T-cell (primary cell): ENCODE measurements around the gene COLGALT1. TPM values are rescaled to one million over a fixed set of nuclear protein-coding genes. Genes with fewer than 3 reads are reported as not detected.
A peak's percentile ranks its signal among the peaks of the same experiment; 100 is the strongest.
"Not testable (repeated sequence)": the region's sequence is repeated elsewhere in the genome, so short reads cannot be mapped to it uniquely, and the experiment has no call there.

Source experiments
- ATAC-seq, 4 experiments: fragments of 200-7000 bp in 3 of 4; fragments of 150-1000 bp in 1 of 4; cut with Tn5 transposase; replicated peaks in 1 of 4; 1 replicate in 3 of 4; 2 replicates in 1 of 4; pipeline ENCODE4 v1.10.0; 2021; ENCODE audit warnings: moderate library complexity in 3 of 4, mild to moderate bottlenecking in 2 of 4, moderate number of reproducible peaks in 1 of 4
- CTCF ChIA-PET, 2 donors: fragments of 300-600 bp; sonication (Branson Sonifier 250); formaldehyde crosslinking; loops; one replicate each; lab custom pipeline; 2022; ENCODE audit warnings: antibody characterized with exemption in 2 of 2; lab: Charles Lee
- POLR2A ChIA-PET, 2 donors: fragments of 300-600 bp; sonication (Branson Sonifier 250); formaldehyde crosslinking; loops; one replicate each; lab custom pipeline; 2022; ENCODE audit warnings: antibody characterized with exemption in 2 of 2; lab: Charles Lee
- DNase-seq, 35 experiments: peaks; one replicate each; pipeline versions ENCODE4 v3.0.0 to v3.0.0-alpha.2; 2013 to 2023
- H3K27ac ChIP-seq: one replicate; pipeline ENCODE4 v1.5.1; 2013; ENCODE audit warnings: low read length
- H3K27me3 ChIP-seq, 2 experiments: replicated peaks in 1 of 2; 1 replicate in 1 of 2; 2 replicates in 1 of 2; pipeline versions ENCODE4 v1.6.1 to v1.7.0; 2013; ENCODE audit warnings: low read length in 1 of 2, mixed read lengths in 1 of 2; ENCODE audit not compliant: control insufficient read depth in 2 of 2, insufficient read depth in 2 of 2; ENCODE audit errors: extremely low read depth in 1 of 2
- H3K36me3 ChIP-seq, 2 donors: 1 replicate in 1 of 2; 2 replicates in 1 of 2; pipeline versions ENCODE4 v1.6.1 to v1.7.0; 2013; ENCODE audit warnings: low read length in 1 of 2; ENCODE audit not compliant: control insufficient read depth in 2 of 2, insufficient read depth in 1 of 2; ENCODE audit errors: extremely low read depth in 1 of 2
- H3K4me1 ChIP-seq, 2 experiments: 1 replicate in 1 of 2; 2 replicates in 1 of 2; pipeline versions ENCODE4 v1.6.1 to v1.7.0; 2013; ENCODE audit warnings: low read length in 2 of 2, mixed read lengths in 1 of 2; ENCODE audit not compliant: insufficient read depth in 2 of 2, control insufficient read depth in 1 of 2; ENCODE audit errors: extremely low read depth in 1 of 2
- H3K4me3 ChIP-seq, 2 donors: 1 replicate in 1 of 2; 2 replicates in 1 of 2; pipeline versions ENCODE4 v1.5.1 to v1.7.0; 2013; ENCODE audit warnings: mild to moderate bottlenecking in 2 of 2, low read length in 1 of 2, moderate library complexity in 1 of 2; ENCODE audit not compliant: control insufficient read depth in 1 of 2; ENCODE audit errors: extremely low read depth in 1 of 2
- H3K9me3 ChIP-seq: 2 replicates; pipeline ENCODE4 v1.7.0; 2013
- H3K27ac Mint-ChIP-seq, 2 donors: one replicate each; pipeline ENCODE4 v1.8.0; 2020 to 2021; ENCODE audit warnings: mild to moderate bottlenecking in 2 of 2, mixed read lengths in 2 of 2
- H3K27me3 Mint-ChIP-seq, 2 donors: one replicate each; pipeline ENCODE4 v1.8.0; 2021 to 2022; ENCODE audit warnings: mixed read lengths in 2 of 2
- H3K36me3 Mint-ChIP-seq: one replicate; pipeline ENCODE4 v1.8.0; 2021; ENCODE audit warnings: mixed read lengths
- H3K4me1 Mint-ChIP-seq, 3 donors: one replicate each; pipeline ENCODE4 v1.8.0; 2020 to 2022; ENCODE audit warnings: mixed read lengths in 3 of 3, mild to moderate bottlenecking in 1 of 3
- H3K4me3 Mint-ChIP-seq, 3 donors: one replicate each; pipeline ENCODE4 v1.8.0; 2020 to 2022; ENCODE audit warnings: mild to moderate bottlenecking in 3 of 3, mixed read lengths in 3 of 3, moderate library complexity in 3 of 3
- H3K9me3 Mint-ChIP-seq, 3 donors: one replicate each; pipeline ENCODE4 v1.8.0; 2020 to 2022; ENCODE audit warnings: mixed read lengths in 3 of 3
- WGBS: methylation state at CpG from one replicate; pipeline ENCODE4 v1.1.5; 2013; ENCODE audit warnings: missing lambda C conversion rate; ENCODE audit not compliant: insufficient coverage; 5-methylcytosine and 5-hydroxymethylcytosine counted together
- total RNA-seq, 35 experiments: library from RNA in 6 of 35; stranded (reverse) in 6 of 35; fragments of 120-200 nt in 1 of 35; gene quantifications; one replicate each; pipeline versions ENCODE4 v1.2.1 to v1.2.4 and lab custom pipeline; 2013 to 2026

Gene COLGALT1
- total RNA-seq, 5 donors from 2014 or later (not counting 1 experiment from before 2014, with no cell fraction given) = 43.0 to 78.1 (median 70.8) TPM

DNA sequence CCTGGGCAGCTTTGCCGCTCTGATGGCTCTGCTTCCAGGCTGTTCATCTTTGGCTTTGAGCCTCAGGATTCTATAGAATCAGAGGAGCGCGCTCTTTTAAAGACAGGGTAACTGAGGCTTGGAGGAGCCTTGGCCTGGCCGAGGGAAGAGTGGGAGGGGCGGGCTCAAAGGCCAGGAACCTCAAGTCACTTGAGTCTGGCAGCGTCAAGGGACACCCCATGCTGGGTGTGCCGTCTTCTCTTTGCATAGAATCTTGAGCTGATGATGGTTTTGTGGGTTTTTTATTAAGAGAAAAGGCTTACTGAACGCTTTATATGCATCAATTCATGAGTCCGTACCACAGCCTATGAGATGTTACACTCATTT, 42.9 kb upstream of the COLGALT1 start:
- ATAC-seq (no peak), DNase-seq (no peak)
- 22% methylated on average over 6 of the region's 9 CpGs for WGBS
- Histone ChIP-seq H3K4me3 (peak overlapping the region; percentile 79 to 82), H3K27ac (peak overlapping the region; percentile 79), H3K9me3 (no peaks in the 10 kb centered on the region), H3K36me3 (peaks cover 5 to 9% of the 10 kb centered on the region in 2 donors), H3K27me3 (no peaks in the 10 kb centered on the region), H3K4me1 (peaks cover 2 to 30% of the 10 kb centered on the region in 2 experiments)
- peaks cover 32 to 48% (median 35%) of the 10 kb centered on the region in 3 donors for H3K4me1 Mint-ChIP-seq
- peak overlapping the region; percentile 89 to 90 for H3K27ac Mint-ChIP-seq
- H3K27me3 Mint-ChIP-seq = no peaks in the 10 kb centered on the region
- ChIA-PET POLR2A (interaction anchor here in 1 of 2 donors (0.6 kb wide), 1 partner anchor 275 kb away, joined by 4 read pairs; no protein-coding TSS in a partner anchor), CTCF (interaction anchor here in 1 of 2 donors (0.6 kb wide), 1 partner anchor 765 kb away, joined by 5 read pairs; no protein-coding TSS in a partner anchor)
- peak overlapping the region; percentile 98 to 99 (median 99) for H3K4me3 Mint-ChIP-seq
- no peaks in the 10 kb centered on the region for H3K9me3 Mint-ChIP-seq
- peaks cover 15% of the 10 kb centered on the region for H3K36me3 Mint-ChIP-seq

DNA sequence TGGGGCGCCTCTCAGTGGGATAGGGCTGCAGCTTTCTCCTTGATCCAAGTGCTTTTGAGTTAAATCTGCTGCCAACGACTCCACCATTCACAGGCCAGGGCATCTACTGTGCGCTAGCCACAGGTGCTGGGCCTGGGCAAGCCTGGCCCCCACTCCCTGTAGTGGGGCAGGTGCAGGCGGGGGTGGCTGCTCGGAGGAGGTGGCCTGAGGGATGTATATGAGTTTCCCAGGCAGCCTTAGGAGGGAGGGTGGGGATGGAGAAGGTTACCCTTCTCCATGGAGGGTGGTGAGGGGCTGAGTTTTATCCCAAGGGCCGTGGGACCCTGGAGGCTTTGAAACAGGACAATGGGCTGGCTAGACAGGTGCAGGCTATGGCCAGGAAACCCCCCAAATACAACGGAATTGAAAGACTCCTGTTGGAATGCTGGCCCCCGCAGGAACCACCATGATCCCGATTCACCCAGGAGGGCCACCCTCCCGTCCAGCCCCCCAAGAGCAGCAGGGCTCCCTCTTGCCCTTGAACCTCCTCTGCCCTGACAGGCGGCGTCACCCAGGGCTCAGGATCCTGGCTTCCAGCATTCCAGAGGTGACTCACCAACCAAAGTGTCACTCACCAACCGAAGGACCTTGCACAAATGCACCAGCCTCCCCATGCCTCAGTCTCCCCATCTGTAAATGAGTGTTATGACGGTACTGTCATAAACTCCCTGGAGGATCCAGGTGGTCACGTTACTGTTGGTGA, 39.9 kb upstream of the COLGALT1 start:
- Mint-ChIP-seq H3K27me3 (no peaks in the 10 kb centered on the region), H3K9me3 (no peaks in the 10 kb centered on the region), H3K4me3 (no peak overlapping the region), H3K27ac (peak overlapping the region in 1 of 2 donors; percentile 39), H3K36me3 (peaks cover 18% of the 10 kb centered on the region), H3K4me1 (peaks cover 19 to 28% (median 22%) of the 10 kb centered on the region in 3 donors)
- ChIA-PET CTCF (no interaction called here), POLR2A (no interaction called here)
- Histone ChIP-seq H3K27me3 (no peaks in the 10 kb centered on the region), H3K4me1 (peaks cover 2 to 24% of the 10 kb centered on the region in 2 experiments), H3K36me3 (peaks cover 10 to 12% of the 10 kb centered on the region in 2 donors), H3K27ac (no peak overlapping the region), H3K4me3 (no peak overlapping the region), H3K9me3 (no peaks in the 10 kb centered on the region)
- WGBS = 92% methylated on average over 13 of the region's 15 CpGs
- no peak for ATAC-seq
- no peak for DNase-seq

DNA sequence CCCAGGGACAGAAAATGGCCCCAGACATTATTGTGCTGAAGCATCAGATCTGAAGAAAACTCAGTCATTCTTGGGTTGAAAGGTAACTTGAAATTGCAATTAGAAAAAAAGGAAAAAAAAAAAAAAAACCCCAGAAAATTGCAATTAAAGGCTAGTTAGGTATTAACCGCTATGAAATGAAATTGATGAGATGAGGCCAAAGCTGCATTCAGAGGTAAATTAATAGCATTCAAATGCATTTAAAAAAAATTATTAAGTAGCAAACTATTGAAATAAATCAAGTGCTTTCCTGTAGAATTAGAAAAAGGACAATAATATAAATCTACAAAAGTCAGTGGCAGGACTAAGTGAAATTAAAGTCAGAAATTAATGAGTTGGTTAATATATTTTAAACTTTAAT, 37.6 kb upstream of the COLGALT1 start:
- Mint-ChIP-seq H3K4me3 (no peak overlapping the region), H3K9me3 (no peaks in the 10 kb centered on the region), H3K4me1 (peaks cover 13 to 21% (median 17%) of the 10 kb centered on the region in 3 donors), H3K27ac (no peak overlapping the region), H3K27me3 (no peaks in the 10 kb centered on the region), H3K36me3 (peaks cover 15% of the 10 kb centered on the region)
- ATAC-seq (no peak), DNase-seq (no peak)
- Histone ChIP-seq H3K4me3 (no peak overlapping the region), H3K4me1 (peaks cover 0 to 13% of the 10 kb centered on the region in 2 experiments), H3K9me3 (no peaks in the 10 kb centered on the region), H3K36me3 (peaks cover 10 to 12% of the 10 kb centered on the region in 2 donors), H3K27me3 (no peaks in the 10 kb centered on the region), H3K27ac (no peak overlapping the region)
- ChIA-PET CTCF (interaction anchor here in 1 of 2 donors (0.7 kb wide), 1 partner anchor 187 kb away, joined by 4 read pairs; no protein-coding TSS in a partner anchor), POLR2A (no interaction called here)
- WGBS = no CpG with 5 or more reads among the region's 1 CpG

DNA sequence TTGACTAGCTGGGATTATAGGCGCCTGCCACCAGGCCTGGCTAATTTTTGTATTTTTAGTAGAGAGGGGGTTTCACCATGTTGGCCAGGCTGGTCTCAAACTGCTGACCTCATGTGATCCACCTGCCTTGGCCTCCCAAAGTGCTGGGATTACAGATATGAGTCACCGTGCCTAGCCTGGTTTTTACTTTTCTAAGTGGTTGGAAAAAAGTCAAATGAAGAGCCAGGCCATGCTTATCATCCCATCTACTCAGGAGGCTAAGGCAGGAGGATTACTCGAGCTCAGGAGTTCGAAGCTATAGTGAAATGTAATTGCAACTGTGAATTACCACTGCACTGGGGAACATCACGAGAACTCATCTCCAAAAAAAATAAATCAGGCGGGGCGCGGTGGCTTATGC, 36.8 kb upstream of the COLGALT1 start:
- H3K27me3 Mint-ChIP-seq, DNase-seq, ATAC-seq, H3K9me3 Mint-ChIP-seq, POLR2A ChIA-PET, H3K27me3 ChIP-seq, H3K4me3 Mint-ChIP-seq, CTCF ChIA-PET, H3K27ac Mint-ChIP-seq, H3K27ac ChIP-seq, H3K9me3 ChIP-seq, H3K4me3 ChIP-seq: not testable (repeated sequence)
- Histone ChIP-seq H3K36me3 (peaks cover 10 to 12% of the 10 kb centered on the region in 2 donors), H3K4me1 (peaks cover 6 to 16% of the 10 kb centered on the region in 2 experiments)
- peaks cover 15% of the 10 kb centered on the region for H3K36me3 Mint-ChIP-seq
- H3K4me1 Mint-ChIP-seq = peaks cover 17 to 22% (median 21%) of the 10 kb centered on the region in 3 donors
- no CpG with 5 or more reads among the region's 8 CpGs for WGBS

DNA sequence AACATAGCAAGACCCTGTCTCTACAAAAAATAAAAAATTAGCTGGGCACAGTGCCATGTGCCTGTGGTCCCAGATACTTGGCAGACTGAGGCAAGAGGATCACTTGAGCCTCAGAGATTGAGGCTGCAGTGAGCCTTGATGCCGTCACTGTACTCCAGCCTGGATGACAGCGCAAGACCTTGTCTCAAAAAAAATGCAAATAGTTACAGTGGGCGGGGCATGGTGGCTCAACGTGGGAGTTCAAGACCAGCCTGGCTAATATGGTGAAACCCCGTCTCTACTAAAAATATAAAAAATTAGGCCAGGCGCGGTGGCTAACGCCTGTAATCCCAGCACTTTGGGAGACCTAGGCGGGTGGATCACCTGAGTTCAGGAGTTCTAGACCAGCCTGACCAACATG, 35.5 kb upstream of the COLGALT1 start:
- peaks cover 20 to 27% (median 26%) of the 10 kb centered on the region in 3 donors for H3K4me1 Mint-ChIP-seq
- DNase-seq = no peak
- Histone ChIP-seq H3K9me3 (no peaks in the 10 kb centered on the region), H3K27ac (no peak overlapping the region), H3K27me3 (no peaks in the 10 kb centered on the region), H3K4me3 (no peak overlapping the region), H3K4me1 (peaks cover 8 to 21% of the 10 kb centered on the region in 2 experiments), H3K36me3 (peaks cover 10 to 12% of the 10 kb centered on the region in 2 donors)
- H3K27me3 Mint-ChIP-seq = no peaks in the 10 kb centered on the region
- no peak overlapping the region for H3K4me3 Mint-ChIP-seq
- ATAC-seq = no peak
- H3K27ac Mint-ChIP-seq = peak overlapping the region; percentile 39 to 67
- ChIA-PET CTCF (interaction anchor here in 1 of 2 donors (0.6 kb wide), 1 partner anchor 90 kb away, joined by 3 read pairs; no protein-coding TSS in a partner anchor), POLR2A (no interaction called here)
- H3K9me3 Mint-ChIP-seq = no peaks in the 10 kb centered on the region
- 94% methylated on average over 4 of the region's 9 CpGs for WGBS
- H3K36me3 Mint-ChIP-seq = peaks cover 15% of the 10 kb centered on the region

DNA sequence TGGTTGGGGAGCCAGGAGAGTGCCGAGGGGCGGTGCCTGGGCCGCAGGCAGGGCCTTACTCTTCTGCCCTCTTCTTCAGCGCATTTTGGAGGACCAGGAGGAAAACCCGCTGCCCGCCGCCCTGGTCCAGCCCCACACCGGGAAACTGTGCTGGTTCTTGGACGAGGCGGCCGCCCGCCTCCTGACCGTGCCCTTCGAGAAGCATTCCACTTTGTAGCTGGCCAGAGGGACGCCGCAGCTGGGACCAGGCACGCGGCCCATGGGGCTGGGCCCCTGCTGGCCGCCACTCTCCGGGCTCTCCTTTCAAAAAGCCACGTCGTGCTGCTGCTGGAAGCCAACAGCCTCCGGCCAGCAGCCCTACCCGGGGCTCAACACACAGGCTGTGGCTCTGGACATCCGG, 34.6 kb upstream of the COLGALT1 start:
- Histone ChIP-seq H3K4me3 (no peak overlapping the region), H3K4me1 (peaks cover 8 to 21% of the 10 kb centered on the region in 2 experiments), H3K36me3 (peaks cover 10 to 12% of the 10 kb centered on the region in 2 donors), H3K27ac (no peak overlapping the region), H3K27me3 (no peaks in the 10 kb centered on the region), H3K9me3 (no peaks in the 10 kb centered on the region)
- Mint-ChIP-seq H3K27ac (no peak overlapping the region), H3K4me3 (no peak overlapping the region), H3K9me3 (no peaks in the 10 kb centered on the region), H3K36me3 (peaks cover 15% of the 10 kb centered on the region), H3K4me1 (peaks cover 20 to 33% (median 28%) of the 10 kb centered on the region in 3 donors), H3K27me3 (no peaks in the 10 kb centered on the region)
- WGBS = 97% methylated on average over 24 of the region's 25 CpGs
- CTCF ChIA-PET = interaction anchor here in 1 of 2 donors (0.6 kb wide), 1 partner anchor 518 kb away, joined by 4 read pairs; no protein-coding TSS in a partner anchor
- POLR2A ChIA-PET = no interaction called here
- DNase-seq = no peak
- no peak for ATAC-seq
